Left colon (tissue), 2 donors: ENCODE measurements around the gene TUBD1. TPM values are rescaled to one million over a fixed set of nuclear protein-coding genes. Genes with fewer than 3 reads are reported as not detected.
"Not testable (repeated sequence)": the region's sequence is repeated elsewhere in the genome, so short reads cannot be mapped to it uniquely, and the experiment has no call there.

Experiments
- ATAC-seq: fragments of 200-7000 bp; cut with Tn5 transposase; one replicate; pipeline ENCODE4 v1.9.1; 2020; ENCODE audit warnings: mild to moderate bottlenecking, moderate library complexity
- DNase-seq, 2 donors: peaks; one replicate each; pipeline ENCODE4 v3.0.0-alpha.2; 2020
- intact Hi-C, 2 donors: fragments of 100-400 bp; cut with DNase I in 1 of 2; cut with micrococcal nuclease in 1 of 2; formaldehyde crosslinking; loops; one replicate each; pipeline versions ENCODE4 v1.11.2 to v1.14.0; 2022; cut with DNase I, micrococcal nuclease
- total RNA-seq, 2 donors: library from RNA; stranded (reverse); fragmentation: NEBNext Ultra II Directional; extraction: Animal tissue kit (Norgen Biotek cat#: 25700); gene quantifications; one replicate each; pipeline ENCODE4 v1.2.1, GENCODE V29; 2021
- donor health status: DM: no; HTN: no; CAD: no.
- donor health status: DM: yes; HTN: yes; CAD: no.

TUBD1 gene
- total RNA-seq, 2 donors from 2014 or later = 6.0 to 6.1 TPM

GRCh38 chr17:59878624-59879023, 14.1 kb downstream of the TUBD1 start:
- DNase-seq = no peak
- intact Hi-C loops = no loop called here
- ATAC-seq = no peak

GRCh38 chr17:59877965-59878364, 14.8 kb downstream of the TUBD1 start:
- no peak for DNase-seq

DNA sequence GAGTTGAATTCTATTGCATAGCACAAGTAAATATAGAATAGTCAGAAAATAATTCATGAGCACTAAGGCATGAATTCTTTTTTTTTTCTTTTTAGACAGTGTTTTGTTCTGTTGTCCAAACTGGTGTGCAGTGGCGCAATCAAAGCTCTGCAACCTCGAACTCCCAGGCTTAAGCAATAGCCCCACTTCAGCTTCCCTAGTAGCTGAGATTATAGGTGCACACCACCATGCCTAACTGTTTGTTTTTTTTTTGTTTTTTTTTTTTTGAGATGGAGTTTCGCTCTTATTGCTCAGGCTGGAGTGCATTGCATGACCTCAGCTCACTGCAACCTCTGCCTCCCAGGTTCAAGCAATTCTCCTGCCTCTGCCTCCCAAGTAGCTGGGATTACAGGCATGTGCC, 16.6 kb downstream of the TUBD1 start:
- no peak for DNase-seq
- ATAC-seq = no peak
- intact Hi-C loops = no loop called here

More at GRCh38 chr17:59877965-59878364, 14.8 kb downstream of the TUBD1 start:
- intact Hi-C loops = no loop called here
- ATAC-seq = no peak

- DNase-seq (no peak), ATAC-seq (no peak)
- intact Hi-C loops = no loop called here
These were observed 18.4 kb downstream of the TUBD1 start for GRCh38 chr17:59874376-59874775.

DNA sequence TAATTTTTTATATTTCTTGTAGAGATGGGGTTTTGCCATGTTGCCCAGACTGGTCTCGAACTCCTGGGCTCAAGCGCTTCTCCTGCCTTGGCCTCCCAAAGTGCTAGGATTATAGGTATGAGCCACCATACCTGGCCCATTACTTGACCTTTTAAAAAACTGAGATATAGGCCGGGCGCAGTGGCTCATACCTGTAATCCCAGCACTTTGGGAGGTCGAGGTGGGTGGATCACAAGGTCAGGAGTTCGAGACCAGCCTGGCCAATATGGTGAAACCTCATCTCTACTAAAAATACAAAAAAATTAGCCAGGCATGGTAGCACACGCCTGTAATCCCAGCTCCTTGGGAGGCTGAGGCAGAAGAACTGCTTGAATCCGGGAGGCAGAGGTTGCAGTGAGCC, 19.3 kb downstream of the TUBD1 start:
- ATAC-seq, intact Hi-C loops, DNase-seq: not testable (repeated sequence)

DNA sequence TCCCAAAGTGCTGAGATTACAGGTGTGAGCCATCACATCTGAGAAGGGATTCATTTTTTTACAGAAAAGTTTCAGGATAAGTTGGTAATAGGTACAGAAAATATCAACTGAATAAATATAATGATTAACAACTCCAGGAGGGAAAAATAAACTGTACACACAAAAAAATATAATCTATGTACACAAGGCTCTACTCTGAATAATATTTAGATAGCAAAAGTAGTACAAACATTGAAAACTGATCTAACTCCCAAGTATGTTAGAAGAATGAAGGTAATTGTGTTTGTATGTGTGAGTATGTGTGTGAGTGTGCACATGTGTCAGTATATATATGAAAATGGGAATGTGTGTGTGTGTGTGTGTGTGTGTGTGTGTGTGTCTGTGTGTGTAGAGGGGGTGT, 20.4 kb downstream of the TUBD1 start:
- ATAC-seq (no peak), DNase-seq (no peak)
- intact Hi-C loops = no loop called here

DNA sequence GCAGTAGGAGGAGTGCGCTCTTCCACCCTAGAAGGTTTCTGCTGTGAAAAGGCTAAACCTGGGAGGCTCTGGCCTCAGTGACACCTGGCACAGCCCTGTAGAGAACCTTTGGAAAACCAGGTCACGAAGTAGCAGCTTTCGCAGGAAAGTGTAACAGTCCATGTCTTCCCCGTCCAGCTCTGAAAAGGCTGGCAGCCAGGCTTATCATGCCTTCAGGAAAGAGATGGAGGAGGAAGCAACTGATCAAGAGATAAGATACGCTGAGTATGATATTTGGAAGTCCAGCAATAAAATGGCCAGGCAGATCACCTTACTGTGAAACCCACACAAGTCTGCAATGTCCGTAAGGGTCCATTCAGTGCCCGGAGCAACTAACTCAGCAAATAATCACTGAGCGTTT, 22.3 kb downstream of the TUBD1 start:
- ATAC-seq = no peak
- DNase-seq = no peak
- intact Hi-C loops = no loop called here

DNA sequence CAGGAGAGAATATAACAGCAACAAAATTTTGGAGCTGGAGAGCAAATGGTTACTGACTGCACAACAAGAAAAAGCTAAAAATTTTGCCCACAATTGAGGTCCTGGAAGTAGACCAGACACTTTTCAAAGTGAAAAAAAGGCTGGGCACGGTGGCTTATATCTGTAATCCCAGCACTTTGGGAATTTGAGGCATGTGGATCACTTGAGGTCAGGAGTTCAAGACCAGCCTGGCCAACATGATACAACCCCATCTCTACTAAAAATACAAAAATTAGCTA, 22.9 kb downstream of the TUBD1 start:
- intact Hi-C loops = loop anchor here in 1 of 2 donors (10.0 kb wide), 1 partner anchor 125 kb away; no protein-coding TSS in a partner anchor
- no peak for ATAC-seq
- no peak for DNase-seq

DNA sequence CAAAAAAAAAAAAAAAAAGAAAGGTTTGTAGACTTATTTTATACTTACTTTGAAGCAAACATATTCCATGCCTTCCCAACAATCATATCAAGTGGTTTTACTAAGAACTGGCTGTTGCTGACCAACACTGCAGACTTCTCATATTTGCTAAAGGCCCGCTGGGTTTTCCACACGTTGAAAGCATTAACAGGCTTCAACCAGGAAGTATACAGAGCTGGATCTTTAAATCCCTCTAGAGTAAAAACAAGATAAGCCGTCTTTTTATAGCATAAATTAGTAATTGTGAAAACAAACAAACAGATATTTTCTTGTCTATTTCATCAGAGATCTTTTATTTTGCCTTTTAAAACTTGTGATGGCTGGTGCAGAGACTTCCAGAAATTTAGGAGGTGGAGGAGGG, 29.1 kb downstream of the TUBD1 start:
- no peak for DNase-seq
- no peak for ATAC-seq
- intact Hi-C loops = loop anchor here in 1 of 2 donors (10.0 kb wide), 1 partner anchor 119 kb away; no protein-coding TSS in a partner anchor

GRCh38 chr17:59859444-59860025, 33.2 kb downstream of the TUBD1 start:
- DNase-seq (no peak), ATAC-seq (peak; percentile 80)
- intact Hi-C loops = loop anchor here in 1 of 2 donors (10.0 kb wide), 1 partner anchor 115 kb away; no protein-coding TSS in a partner anchor

DNA sequence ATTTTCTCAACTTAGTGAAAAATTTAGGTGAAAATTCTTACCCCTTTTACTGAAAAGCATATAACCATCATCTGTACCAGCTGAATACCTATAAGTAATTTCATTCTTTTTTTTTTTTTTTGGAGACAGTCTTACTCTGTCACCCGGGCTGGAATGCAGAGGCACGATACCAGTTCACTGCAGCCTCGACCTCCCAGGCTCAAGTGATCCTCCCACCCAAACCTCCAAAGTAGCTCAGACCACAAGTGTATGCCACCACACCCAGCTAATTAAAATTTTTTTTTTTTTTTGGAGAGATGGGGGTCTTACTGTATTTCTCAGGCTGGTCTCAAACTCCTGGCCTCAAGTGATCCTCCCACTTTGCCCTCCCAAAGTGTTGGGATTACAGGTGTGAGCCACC, 33.8 kb downstream of the TUBD1 start:
- ATAC-seq = no peak
- intact Hi-C loops = no loop called here
- no peak for DNase-seq

GRCh38 chr17:59858167-59858816, 34.5 kb downstream of the TUBD1 start:
- no peak for ATAC-seq
- intact Hi-C loops = no loop called here

GRCh38 chr17:59856859-59857794, 35.6 kb downstream of the TUBD1 start:
- ATAC-seq (no peak), DNase-seq (no peak)
- intact Hi-C loops = no loop called here

More at GRCh38 chr17:59858167-59858816, 34.5 kb downstream of the TUBD1 start:
- no peak for DNase-seq

GRCh38 chr17:59853919-59854729, 38.6 kb downstream of the TUBD1 start:
- intact Hi-C loops, DNase-seq, ATAC-seq: not testable (repeated sequence)

- DNase-seq (peak; percentile 76 to 83), ATAC-seq (peak; percentile 67)
- intact Hi-C loops = no loop called here
These were observed 39.4 kb downstream of the TUBD1 start for GRCh38 chr17:59853168-59853918.

- DNase-seq, ATAC-seq, intact Hi-C loops: not testable (repeated sequence)
These were observed 39.9 kb downstream of the TUBD1 start for GRCh38 chr17:59852847-59853167.

DNA sequence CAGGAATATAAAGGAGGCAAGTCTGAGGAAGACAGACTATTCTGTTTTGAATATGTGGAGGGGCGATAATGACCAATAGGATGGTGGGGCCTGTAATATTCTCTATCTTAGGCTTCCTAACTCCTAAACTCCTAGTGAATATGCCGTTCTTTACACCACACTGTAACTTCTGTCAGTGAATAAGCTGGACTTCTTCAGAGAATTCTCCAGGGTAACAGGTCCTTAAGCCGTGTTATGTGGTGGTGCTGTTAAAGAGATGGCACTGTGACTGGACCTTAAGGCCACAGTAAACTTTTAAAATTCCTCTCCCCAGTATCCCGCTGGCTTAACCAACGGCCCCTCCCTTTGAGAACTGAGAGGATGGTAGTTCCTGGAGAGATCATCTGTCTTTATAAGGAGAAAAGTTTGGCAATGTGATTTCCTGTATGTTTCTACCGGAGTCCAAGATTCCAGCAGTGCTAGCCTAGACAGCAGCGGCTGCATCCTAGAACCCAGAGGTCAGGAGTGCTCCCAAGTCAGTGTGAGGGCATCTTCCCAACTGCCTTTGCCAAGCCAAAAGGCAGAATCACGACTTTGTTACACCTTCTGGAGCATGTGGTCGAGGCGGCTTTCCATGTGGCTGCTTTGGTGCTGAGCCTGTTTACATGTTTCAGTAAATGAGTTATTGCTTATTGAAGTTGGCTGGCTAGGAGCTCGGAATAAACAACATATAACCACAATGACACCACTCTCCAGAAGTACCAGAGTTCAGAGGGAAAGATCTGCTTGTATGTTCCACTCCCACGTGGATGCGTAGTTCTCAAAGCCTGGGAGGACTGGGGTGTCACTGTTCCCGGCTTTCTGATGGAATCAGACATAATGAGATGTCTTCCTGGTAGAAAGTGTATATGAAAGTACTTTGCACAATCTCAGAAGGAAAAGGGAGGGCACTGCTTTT, 41.0 kb downstream of the TUBD1 start:
- ATAC-seq (peak; percentile 2), DNase-seq (peak; percentile 43 to 72)
- intact Hi-C loops = no loop called here
